ENCODE measurements around the gene SCLY.

Gene SCLY

GRCh38 chr2:238123218-238123971 is 62.6 kb downstream of the SCLY start:
- intact Hi-C loops (cut with DNase I) = no loop called here
- peak in 3 of 10 donors; percentile 48 to 81 (median 73) for DNase-seq

GRCh38 chr2:238123991-238124470 is 63.2 kb downstream of the SCLY start:
- DNase-seq = peak in 3 of 10 donors; percentile 56 to 68 (median 62)
- intact Hi-C loops (cut with DNase I) = no loop called here

- intact Hi-C loops (cut with DNase I) = no loop called here
- DNase-seq = peak in 3 of 10 donors; percentile 37 to 62 (median 48)
These were observed 63.8 kb downstream of the SCLY start for GRCh38 chr2:238124488-238125126.

- intact Hi-C loops (cut with DNase I) = no loop called here
- peak in 3 of 10 donors; percentile 40 to 73 (median 72) for DNase-seq
These were observed 64.5 kb downstream of the SCLY start for GRCh38 chr2:238125127-238125885.

GRCh38 chr2:238126338-238126737 is 65.5 kb downstream of the SCLY start:
- no peak for DNase-seq
- intact Hi-C loops (cut with DNase I) = no loop called here

- intact Hi-C loops (cut with DNase I) = no loop called here
- DNase-seq = no peak
These were observed 66.0 kb downstream of the SCLY start for GRCh38 chr2:238126775-238127164.

GRCh38 chr2:238127165-238128060 is 66.6 kb downstream of the SCLY start:
- intact Hi-C loops (cut with DNase I) = no loop called here
- peak in 3 of 10 donors; percentile 61 to 79 (median 77) for DNase-seq

- intact Hi-C loops (cut with DNase I) = no loop called here
- peak in 3 of 10 donors; percentile 56 to 63 (median 62) for DNase-seq
These were observed 67.2 kb downstream of the SCLY start for GRCh38 chr2:238128061-238128440.

GRCh38 chr2:238128534-238129001 is 67.8 kb downstream of the SCLY start:
- peak in 3 of 10 donors; percentile 61 to 76 (median 68) for DNase-seq
- intact Hi-C loops (cut with DNase I) = no loop called here

- peak in 3 of 10 donors; percentile 46 to 61 (median 50) for DNase-seq
- intact Hi-C loops (cut with DNase I) = no loop called here
These were observed 68.6 kb downstream of the SCLY start for GRCh38 chr2:238129166-238130010.

- intact Hi-C loops (cut with DNase I) = no loop called here
These were observed 69.4 kb downstream of the SCLY start for GRCh38 chr2:238130111-238130695.

GRCh38 chr2:238130696-238131628 is 70.2 kb downstream of the SCLY start:
- DNase-seq = peak in 3 of 10 donors; percentile 67 to 77 (median 70)
- intact Hi-C loops (cut with DNase I) = no loop called here

More at GRCh38 chr2:238130111-238130695, 69.4 kb downstream of the SCLY start:
- peak in 3 of 10 donors; percentile 58 to 80 (median 76) for DNase-seq

- intact Hi-C loops (cut with DNase I) = no loop called here
- DNase-seq = peak in 3 of 10 donors; percentile 41 to 60 (median 57)
These were observed 71.1 kb downstream of the SCLY start for GRCh38 chr2:238131761-238132462.

- intact Hi-C loops (cut with DNase I) = no loop called here
- DNase-seq = peak in 3 of 10 donors; percentile 74 to 84 (median 82)
These were observed 72.0 kb downstream of the SCLY start for GRCh38 chr2:238132463-238133450.
